Esophagus squamous epithelium (tissue), 4 donors: ENCODE results near the gene CLEC18B.

ENCODE experiments used
- POLR2A ChIP-seq, 4 donors: fragments of 450-650 bp; IDR thresholded peaks; one replicate each; pipeline ENCODE4 v1.6.1; 2017; ENCODE audit warnings: antibody characterized with exemption in 4 of 4, mild to moderate bottlenecking in 4 of 4, moderate library complexity in 3 of 4
- TF ChIP-seq, protein P1 (sequence below), 6 experiments: fragments of 450-650 bp in 4 of 6; fragments of 200-600 bp in 2 of 6; sonication (generic) in 2 of 6; IDR thresholded peaks; one replicate each; pipeline ENCODE4 v1.5.1; 2016 to 2019; ENCODE audit warnings: antibody characterized with exemption in 6 of 6, mild to moderate bottlenecking in 4 of 6, moderate library complexity in 4 of 6

- TF ChIP-seq, protein P1, sequence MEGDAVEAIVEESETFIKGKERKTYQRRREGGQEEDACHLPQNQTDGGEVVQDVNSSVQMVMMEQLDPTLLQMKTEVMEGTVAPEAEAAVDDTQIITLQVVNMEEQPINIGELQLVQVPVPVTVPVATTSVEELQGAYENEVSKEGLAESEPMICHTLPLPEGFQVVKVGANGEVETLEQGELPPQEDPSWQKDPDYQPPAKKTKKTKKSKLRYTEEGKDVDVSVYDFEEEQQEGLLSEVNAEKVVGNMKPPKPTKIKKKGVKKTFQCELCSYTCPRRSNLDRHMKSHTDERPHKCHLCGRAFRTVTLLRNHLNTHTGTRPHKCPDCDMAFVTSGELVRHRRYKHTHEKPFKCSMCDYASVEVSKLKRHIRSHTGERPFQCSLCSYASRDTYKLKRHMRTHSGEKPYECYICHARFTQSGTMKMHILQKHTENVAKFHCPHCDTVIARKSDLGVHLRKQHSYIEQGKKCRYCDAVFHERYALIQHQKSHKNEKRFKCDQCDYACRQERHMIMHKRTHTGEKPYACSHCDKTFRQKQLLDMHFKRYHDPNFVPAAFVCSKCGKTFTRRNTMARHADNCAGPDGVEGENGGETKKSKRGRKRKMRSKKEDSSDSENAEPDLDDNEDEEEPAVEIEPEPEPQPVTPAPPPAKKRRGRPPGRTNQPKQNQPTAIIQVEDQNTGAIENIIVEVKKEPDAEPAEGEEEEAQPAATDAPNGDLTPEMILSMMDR (IDR thresholded peaks at IDR 0.05): no peak
- no peak for TF ChIP-seq POLR2A (IDR thresholded peaks at IDR 0.05)
Measured at GRCh38 chr16:74450236-74450635, 29.0 kb upstream of the CLEC18B start.
